D721Med (cell line): ENCODE measurements around the gene TBX2.

Experiments used
- DNase-seq: peaks from one replicate; pipeline ENCODE4 v3.0.0; 2011; ENCODE audit warnings: low spot score; ENCODE audit not compliant: insufficient read length
- FAIRE-seq: peaks from 2 replicates; lab custom pipeline; 2011; peaks lifted over from hg19 to GRCh38; lab: Jason Lieb, UNC
- CTCF ChIP-seq: IDR thresholded peaks from 2 replicates; pipeline ENCODE4 v1.5.1; 2012; ENCODE audit warnings: mild to moderate bottlenecking, control low read depth; ENCODE audit not compliant: insufficient read depth; ENCODE audit errors: missing control alignments

Gene TBX2

GRCh38 chr17:61400717-61401388, 1.2 kb downstream of the TBX2 start:
- FAIRE-seq: no peak
- TF ChIP-seq CTCF: no peak
- no peak for DNase-seq

DNA sequence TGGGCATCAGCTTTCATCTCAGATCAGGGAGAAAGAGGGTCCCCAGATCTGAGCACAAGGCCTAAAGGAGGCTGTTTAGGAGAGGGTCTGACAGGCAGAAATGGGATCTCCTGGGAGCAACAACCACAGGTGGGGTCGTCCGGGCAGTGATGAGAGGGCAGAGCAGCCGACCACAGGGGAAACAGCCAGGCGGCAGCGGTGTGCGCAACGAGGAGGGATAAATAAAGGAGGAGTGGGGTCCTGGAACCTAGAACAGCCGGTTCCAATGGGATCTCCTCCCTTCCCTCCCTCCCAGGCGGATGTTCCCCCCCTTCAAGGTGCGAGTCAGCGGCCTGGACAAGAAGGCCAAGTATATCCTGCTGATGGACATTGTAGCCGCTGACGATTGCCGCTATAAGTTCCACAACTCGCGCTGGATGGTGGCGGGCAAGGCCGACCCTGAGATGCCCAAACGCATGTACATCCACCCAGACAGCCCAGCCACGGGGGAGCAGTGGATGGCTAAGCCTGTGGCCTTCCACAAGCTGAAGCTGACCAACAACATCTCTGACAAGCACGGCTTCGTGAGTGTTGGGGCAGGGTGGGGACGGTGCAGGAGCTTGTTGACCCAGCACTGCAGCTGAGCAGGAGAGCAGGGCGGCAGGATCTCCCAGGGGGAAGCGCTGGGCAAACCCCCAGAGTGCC, 1.9 kb downstream of the TBX2 start:
- DNase-seq (no peak), FAIRE-seq (no peak)
- TF ChIP-seq CTCF: no peak

DNA sequence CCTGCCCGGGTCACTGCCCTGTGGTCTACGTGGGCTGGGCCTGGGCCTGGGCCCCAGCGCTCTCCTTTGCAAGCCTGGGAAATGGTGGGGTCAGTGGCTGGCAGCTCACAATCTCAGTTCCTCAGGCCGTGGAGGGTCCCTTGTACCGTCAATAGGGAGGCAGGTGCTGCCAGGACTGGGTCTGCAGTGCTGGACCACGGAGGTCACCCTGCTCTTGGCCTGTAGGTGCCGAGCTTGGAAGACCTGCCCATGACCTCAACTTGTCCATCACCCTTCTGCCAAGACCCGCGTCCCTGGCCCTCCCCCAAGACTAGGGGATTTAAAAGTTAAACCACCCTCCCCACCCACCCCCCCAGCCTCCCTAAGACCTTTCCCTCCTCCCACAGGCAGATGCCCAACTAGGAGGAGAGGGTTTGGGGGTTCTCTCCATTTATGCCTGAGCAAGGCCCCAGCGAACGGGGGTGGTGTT, 2.5 kb downstream of the TBX2 start:
- no peak for TF ChIP-seq CTCF
- no peak for FAIRE-seq
- no peak for DNase-seq

DNA sequence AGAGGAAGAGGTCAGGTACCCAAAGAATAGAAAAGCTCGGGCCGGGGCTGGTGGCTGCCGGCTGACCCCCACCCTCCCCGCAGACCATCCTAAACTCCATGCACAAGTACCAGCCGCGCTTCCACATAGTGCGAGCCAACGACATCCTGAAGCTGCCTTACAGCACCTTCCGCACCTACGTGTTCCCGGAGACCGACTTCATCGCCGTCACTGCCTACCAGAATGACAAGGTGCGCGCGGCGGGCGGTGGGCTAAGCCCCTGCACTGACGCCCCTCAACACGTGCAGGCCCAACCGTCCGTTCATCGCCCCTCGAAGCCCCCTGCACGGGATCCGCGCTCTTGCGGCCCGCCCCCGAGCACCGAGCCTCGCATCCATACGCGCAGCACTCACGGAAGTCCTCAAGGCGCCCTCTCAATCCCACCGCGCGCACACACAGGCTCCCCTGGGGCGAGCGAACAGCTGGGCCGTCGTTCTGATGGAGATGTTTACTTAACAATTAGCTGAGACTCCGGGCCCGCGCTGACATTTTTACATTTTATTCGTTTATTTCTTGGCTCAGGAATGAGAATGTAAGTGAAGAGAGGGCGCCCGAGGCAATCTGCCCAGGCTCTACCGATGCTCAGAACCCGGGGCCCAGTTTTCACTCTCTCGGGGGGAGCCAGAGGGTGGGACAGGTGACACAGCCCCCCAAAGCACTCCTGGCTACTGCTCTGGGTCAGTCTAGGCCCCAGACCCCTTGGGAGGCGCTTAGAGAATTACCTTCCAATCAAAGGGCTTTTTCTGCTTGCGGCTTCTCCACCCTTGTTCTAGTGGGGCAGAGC, 3.5 kb downstream of the TBX2 start:
- FAIRE-seq: no peak
- no peak for DNase-seq

GRCh38 chr17:61403801-61404662, 4.4 kb downstream of the TBX2 start:
- DNase-seq (peak; percentile 50), FAIRE-seq (no peak)
- no peak for TF ChIP-seq CTCF

More for the DNA sequence above, 3.5 kb downstream of the TBX2 start:
- no peak for TF ChIP-seq CTCF

DNA sequence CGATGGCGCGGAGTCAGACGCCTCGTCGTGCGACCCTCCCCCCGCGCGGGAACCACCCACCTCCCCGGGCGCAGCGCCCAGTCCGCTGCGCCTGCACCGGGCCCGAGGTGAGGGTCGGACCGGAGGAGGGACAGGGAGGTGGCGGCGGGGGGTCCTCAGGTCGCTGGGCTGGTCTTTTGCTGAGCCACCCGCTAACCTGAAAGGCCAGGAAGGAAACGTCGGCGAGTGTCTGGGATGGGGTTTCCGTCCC, 4.9 kb downstream of the TBX2 start:
- DNase-seq: no peak
- TF ChIP-seq CTCF: no peak
- FAIRE-seq: no peak
